ENCODE data around the gene FOXP1. TPM values are rescaled to one million over a fixed set of nuclear protein-coding genes. Genes with fewer than 3 reads are reported as not detected.

The FOXP1 gene
- total and polyA plus RNA-seq, 2 of the 13 experiments (the other 11 are each of a cell fraction or from before 2014, with no cell fraction given) = 40.4 to 59.0 TPM

GRCh38 chr3:71537211-71537611 lies 46.3 kb downstream of the FOXP1 start:
- H4K20me1 ChIP-seq (ENCODE audit: insufficient read depth, low read length) = no peaks in the 10 kb centered on the region; the same call in 1 of the 2 replicates
- H3K4me1 ChIP-seq (ENCODE audit: insufficient read depth, low read length) = peaks cover 12% of the 10 kb centered on the region
- no peak overlapping the region for H3K9ac ChIP-seq (ENCODE audit: insufficient read depth, low read depth, low read length)
- H3K27me3 ChIP-seq (ENCODE audit: control insufficient read depth in 1 of 2, insufficient read depth in 2 of 2, low read length in 2 of 2) = no peaks in the 10 kb centered on the region
- intact Hi-C loops (cut with micrococcal nuclease; ENCODE audit: unreplicated experiment) = no loop called here
- WGBS (ENCODE audit: low lambda C conversion rate) = over 99% methylated on average over 7 of the region's 7 CpGs
- H3K9me3 ChIP-seq (ENCODE audit: low read length) = no peaks in the 10 kb centered on the region
- H3K27ac ChIP-seq (ENCODE audit: extremely low read length, insufficient read depth, low read length) = no peak overlapping the region
- peaks cover 4 to 5% of the 10 kb centered on the region in 2 experiments; a peak in 2 of 5 replicates for H3K36me3 ChIP-seq (replicated peaks in 1 of 2; ENCODE audit: control insufficient read depth in 1 of 2, insufficient read depth in 2 of 2, low read length in 2 of 2)
- DNase-seq (ENCODE audit: low spot score) = no peak
- in situ Hi-C loops (cut with HindIII; ENCODE audit: extremely low pct_ligation_motif_present, low pct_unique_long_range_greater_than_20kb) = no loop called here
- H3K4me2 ChIP-seq (ENCODE audit: low read depth, low read length) = no peak overlapping the region
- peaks cover 24% of the 10 kb centered on the region for H3K79me2 ChIP-seq (ENCODE audit: insufficient read depth, low read length)
- no peak for FAIRE-seq
- no peak for TF ChIP-seq ZBTB34 (CRISPR knock-in tag; IDR thresholded peaks at IDR 0.05)
- no peak for TF ChIP-seq BRF2 (CRISPR knock-in tag; IDR thresholded peaks at IDR 0.05)
- TF ChIP-seq ZNF615 (CRISPR knock-in tag; IDR thresholded peaks at IDR 0.05; ENCODE audit: borderline replicate concordance) = no peak
- TF ChIP-seq ZNF570 (CRISPR knock-in tag; IDR thresholded peaks at IDR 0.05; ENCODE audit: borderline replicate concordance) = no peak
- no peak for TF ChIP-seq ZNF607 (CRISPR knock-in tag; IDR thresholded peaks at IDR 0.05; ENCODE audit: borderline replicate concordance)
- no peak for TF ChIP-seq GLI4 (CRISPR knock-in tag; IDR thresholded peaks at IDR 0.05; ENCODE audit: borderline replicate concordance)
- no peak for TF ChIP-seq MAFF (IDR thresholded peaks at IDR 0.05; ENCODE audit: low read depth, low read length)
- no peak for TF ChIP-seq ZNF329 (CRISPR knock-in tag; IDR thresholded peaks at IDR 0.05; ENCODE audit: low read depth)
- no peak for TF ChIP-seq RERE (CRISPR knock-in tag; IDR thresholded peaks at IDR 0.05; ENCODE audit: low read depth)
- no peak for TF ChIP-seq ZKSCAN8 (CRISPR knock-in tag; IDR thresholded peaks at IDR 0.05; ENCODE audit: borderline replicate concordance)
- TF ChIP-seq REPIN1 (CRISPR knock-in tag; IDR thresholded peaks at IDR 0.05; ENCODE audit: borderline replicate concordance, low read depth) = no peak
- no peak for TF ChIP-seq NFE2 (CRISPR knock-in tag; IDR thresholded peaks at IDR 0.05)
- no peak for TF ChIP-seq MAFG (CRISPR knock-in tag; IDR thresholded peaks at IDR 0.05)
- TF ChIP-seq FOXA1 (IDR thresholded peaks at IDR 0.05) = no peak
- TF ChIP-seq FOXA1 (CRISPR knock-in tag; IDR thresholded peaks at IDR 0.05) = no peak
- no peak for TF ChIP-seq RXRB (CRISPR knock-in tag; IDR thresholded peaks at IDR 0.05; ENCODE audit: borderline replicate concordance)
- TF ChIP-seq ZNF225 (CRISPR knock-in tag; IDR thresholded peaks at IDR 0.05) = no peak
- H2AFZ ChIP-seq (ENCODE audit: low read length) = no peak overlapping the region
- no TSS peak for BruUV-seq (replicated peaks)
- no peak; the same call in 2 of the 3 replicates for ATAC-seq
- H3K4me3 ChIP-seq (replicated peaks in 1 of 3; ENCODE audit: insufficient read depth in 1 of 3, low read depth in 2 of 3, low read length in 3 of 3) = no peak overlapping the region
- ChIA-PET POLR2A (no interaction called here), CTCF (ENCODE audit: low intra/inter-chr PET ratio, low total read pairs) (no interaction called here)
